Spleen (tissue), 11 donors: ENCODE measurements around the gene SLC12A6. TPM values are rescaled to one million over a fixed set of nuclear protein-coding genes. Genes with fewer than 3 reads are reported as not detected.

Source experiments
- DNase-seq: peaks from one replicate; pipeline ENCODE4 v3.0.0-alpha.2; 2020
- H3K27ac ChIP-seq, 8 donors: fragments of 200-600 bp; sonication (generic) in 7 of 8; 1 replicate in 4 of 8; 2 replicates in 4 of 8; pipeline versions ENCODE4 v1.5.0 to v1.8.0; 2016 to 2021; ENCODE audit warnings: inconsistent platforms in 4 of 8, mild to moderate bottlenecking in 4 of 8, moderate library complexity in 1 of 8
- H3K27me3 ChIP-seq, 7 donors: fragments of 200-600 bp; sonication (generic) in 6 of 7; replicated peaks in 1 of 7; 1 replicate in 4 of 7; 2 replicates in 3 of 7; pipeline versions ENCODE4 v1.5.0 to v1.8.0; 2016 to 2021; ENCODE audit warnings: inconsistent platforms in 3 of 7, mild to moderate bottlenecking in 1 of 7
- H3K36me3 ChIP-seq, 6 donors: fragments of 200-600 bp; sonication (generic) in 5 of 6; 1 replicate in 4 of 6; 2 replicates in 2 of 6; pipeline versions ENCODE4 v1.5.0 to v1.8.0; 2016 to 2021; ENCODE audit warnings: inconsistent platforms in 2 of 6
- H3K4me1 ChIP-seq, 6 donors: fragments of 200-600 bp; sonication (generic) in 5 of 6; 1 replicate in 3 of 6; 2 replicates in 3 of 6; pipeline versions ENCODE4 v1.5.0 to v1.8.0; 2016 to 2021; ENCODE audit warnings: inconsistent platforms in 3 of 6
- H3K4me3 ChIP-seq, 8 donors: fragments of 200-600 bp; sonication (generic) in 7 of 8; 1 replicate in 4 of 8; 2 replicates in 4 of 8; pipeline versions ENCODE4 v1.5.0 to v1.8.0; 2016 to 2021; ENCODE audit warnings: inconsistent platforms in 4 of 8, mild to moderate bottlenecking in 4 of 8, moderate library complexity in 2 of 8
- H3K9me3 ChIP-seq, 8 donors: fragments of 200-600 bp; sonication (generic) in 7 of 8; 1 replicate in 4 of 8; 2 replicates in 4 of 8; pipeline versions ENCODE4 v1.5.0 to v1.8.0; 2016 to 2021; ENCODE audit warnings: inconsistent platforms in 4 of 8
- POLR2A ChIP-seq, 3 donors: fragments of 450-650 bp; IDR thresholded peaks; one replicate each; pipeline ENCODE4 v1.5.1; 2017; ENCODE audit warnings: antibody characterized with exemption in 3 of 3, mild to moderate bottlenecking in 1 of 3
- POLR2AphosphoS5 ChIP-seq, 3 donors: sonication (generic); formaldehyde crosslinking; IDR thresholded peaks; one replicate each; pipeline ENCODE4 v1.5.1; 2017; ENCODE audit warnings: antibody characterized with exemption in 3 of 3
- WGBS, 5 donors: extraction: QIAGEN DNeasy Blood & Tissue Kit in 3 of 5; methylation state at CpG; one replicate each; pipeline versions ENCODE4 v1.1.5 to v1.1.7; 2013 to 2018; 5-methylcytosine and 5-hydroxymethylcytosine counted together
- intact Hi-C: fragments of 100-400 bp; cut with DNase I; formaldehyde crosslinking; loops from one replicate; pipeline ENCODE4 v1.15.0; 2023; ENCODE audit warnings: low total_unique reads
- polyA plus RNA-seq, 3 donors: library from polyadenylated mRNA; stranded (reverse); fragments of 200-250 nt; gene quantifications; one replicate each; pipeline ENCODE4 v1.2.1, GENCODE V29; 2013
- total RNA-seq, 7 donors: library from RNA; depleted of rRNA in 3 of 7; stranded (reverse); fragments of >200 nt in 3 of 7; fragmentation: NEBNext Ultra II Directional in 4 of 7; extraction: Animal tissue kit (Norgen Biotek cat#: 25700) in 4 of 7; gene quantifications; one replicate each; pipeline versions ENCODE4 v1.1.0 to v1.2.1, GENCODE V29; 2016 to 2021
- TF ChIP-seq, protein P1 (sequence below), 11 experiments: fragments of 200-600 bp in 7 of 11; fragments of 450-650 bp in 4 of 11; sonication (generic) in 4 of 11; IDR thresholded peaks in 8 of 11; conservative IDR thresholded peaks in 3 of 11; 1 replicate in 7 of 11; 2 replicates in 4 of 11; pipeline versions ENCODE4 v1.4.0 to v1.8.0; 2016 to 2021; ENCODE audit warnings: antibody characterized with exemption in 11 of 11, inconsistent platforms in 4 of 11, mild to moderate bottlenecking in 1 of 11
- donor health status: healthy with polysubstance abuse.
- donor health status: DM: no; HTN: no; CAD: no; lungs with moderate emphysema.
- donor health status: DM: no; HTN: no; CAD: no.
- donor health status: Bipolar disorder and iron deficiency.
- donor health status: healthy.
- donor health status: DM: no; HTN: no; CAD: no.
- donor health status: DM: yes; HTN: yes; CAD: no.

Gene SLC12A6
- total and polyA plus RNA-seq, 10 donors = 5.2 to 120 (median 58.3) TPM

DNA sequence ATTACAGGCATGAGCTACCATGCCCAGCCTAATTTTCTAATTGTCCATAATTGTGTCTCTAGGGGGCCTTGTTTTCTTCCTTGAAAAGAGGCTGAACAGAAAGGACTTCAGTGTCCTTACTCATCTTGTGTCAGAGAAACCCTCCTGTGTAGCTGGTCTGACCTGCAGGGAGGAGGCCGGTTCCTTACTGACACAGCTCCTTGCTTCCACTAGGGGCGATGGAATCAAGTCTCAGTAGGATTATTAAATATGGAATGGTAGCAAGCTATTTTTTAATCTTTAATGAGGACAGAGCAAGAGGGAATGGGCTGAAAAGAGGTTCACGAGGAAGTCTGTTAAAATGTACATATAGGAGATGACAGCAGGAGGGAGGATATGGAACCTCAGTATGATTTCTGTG is 20.8 kb upstream of the SLC12A6 start:
- peaks cover 0 to 5% (median 0%) of the 10 kb centered on the region in 6 donors for H3K4me1 ChIP-seq
- no peak overlapping the region for H3K4me3 ChIP-seq
- peaks cover 0 to 98% (median 43%) of the 10 kb centered on the region in 6 donors for H3K36me3 ChIP-seq
- DNase-seq = no peak
- 80 to 95% (median 87%) methylated on average over 3 of the region's 3 CpGs for WGBS, 5 donors
- no peak for TF ChIP-seq POLR2AphosphoS5 (IDR thresholded peaks at IDR 0.05)
- TF ChIP-seq, protein P1, sequence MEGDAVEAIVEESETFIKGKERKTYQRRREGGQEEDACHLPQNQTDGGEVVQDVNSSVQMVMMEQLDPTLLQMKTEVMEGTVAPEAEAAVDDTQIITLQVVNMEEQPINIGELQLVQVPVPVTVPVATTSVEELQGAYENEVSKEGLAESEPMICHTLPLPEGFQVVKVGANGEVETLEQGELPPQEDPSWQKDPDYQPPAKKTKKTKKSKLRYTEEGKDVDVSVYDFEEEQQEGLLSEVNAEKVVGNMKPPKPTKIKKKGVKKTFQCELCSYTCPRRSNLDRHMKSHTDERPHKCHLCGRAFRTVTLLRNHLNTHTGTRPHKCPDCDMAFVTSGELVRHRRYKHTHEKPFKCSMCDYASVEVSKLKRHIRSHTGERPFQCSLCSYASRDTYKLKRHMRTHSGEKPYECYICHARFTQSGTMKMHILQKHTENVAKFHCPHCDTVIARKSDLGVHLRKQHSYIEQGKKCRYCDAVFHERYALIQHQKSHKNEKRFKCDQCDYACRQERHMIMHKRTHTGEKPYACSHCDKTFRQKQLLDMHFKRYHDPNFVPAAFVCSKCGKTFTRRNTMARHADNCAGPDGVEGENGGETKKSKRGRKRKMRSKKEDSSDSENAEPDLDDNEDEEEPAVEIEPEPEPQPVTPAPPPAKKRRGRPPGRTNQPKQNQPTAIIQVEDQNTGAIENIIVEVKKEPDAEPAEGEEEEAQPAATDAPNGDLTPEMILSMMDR (IDR thresholded peaks at IDR 0.05 in 8 of 11, conservative IDR thresholded peaks at IDR 0.05 in 3 of 11) = no peak
- H3K9me3 ChIP-seq = no peaks in the 10 kb centered on the region
- no peaks in the 10 kb centered on the region for H3K27me3 ChIP-seq
- H3K27ac ChIP-seq = no peak overlapping the region
- intact Hi-C loops = no loop called here

DNA sequence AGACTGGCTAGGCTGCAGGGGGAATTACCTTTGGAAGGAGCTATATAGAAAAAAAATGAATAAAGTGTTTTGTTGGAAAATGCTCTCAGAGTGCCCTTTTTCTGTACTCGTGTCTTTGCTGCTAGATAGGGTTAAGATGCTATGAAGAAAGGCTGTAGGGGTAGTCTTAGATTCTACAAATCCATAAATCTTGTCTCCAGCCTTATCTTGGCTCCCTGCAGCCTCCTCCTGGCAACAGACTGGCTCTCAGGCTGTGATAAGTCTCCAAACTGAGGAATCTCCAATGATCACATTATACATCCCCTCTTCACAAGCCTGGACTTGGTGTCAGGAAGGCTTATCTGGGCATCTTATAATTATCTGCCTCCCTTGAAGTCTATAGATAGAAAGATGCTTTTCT is 20.1 kb upstream of the SLC12A6 start:
- no peaks in the 10 kb centered on the region for H3K27me3 ChIP-seq
- intact Hi-C loops = no loop called here
- DNase-seq = no peak
- H3K4me3 ChIP-seq = no peak overlapping the region
- WGBS, 5 donors = 92 to 96% (median 95%) methylated on average over 1 of the region's 1 CpG
- H3K36me3 ChIP-seq = peaks cover 0 to 91% (median 41%) of the 10 kb centered on the region in 6 donors
- no peaks in the 10 kb centered on the region for H3K9me3 ChIP-seq
- no peak overlapping the region for H3K27ac ChIP-seq
- H3K4me1 ChIP-seq = no peaks in the 10 kb centered on the region
- TF ChIP-seq POLR2A (IDR thresholded peaks at IDR 0.05) = no peak
- TF ChIP-seq, protein P1 (IDR thresholded peaks at IDR 0.05 in 8 of 11, conservative IDR thresholded peaks at IDR 0.05 in 3 of 11) = no peak
- TF ChIP-seq POLR2AphosphoS5 (IDR thresholded peaks at IDR 0.05) = no peak

- intact Hi-C loops = no loop called here
- Histone ChIP-seq H3K36me3 (peaks cover 0 to 67% (median 33%) of the 10 kb centered on the region in 6 donors), H3K4me3 (no peak overlapping the region), H3K4me1 (no peaks in the 10 kb centered on the region), H3K9me3 (no peaks in the 10 kb centered on the region), H3K27ac (no peak overlapping the region), H3K27me3 (no peaks in the 10 kb centered on the region)
- DNase-seq = no peak
- WGBS, 5 donors = 88 to 95% (median 89%) methylated on average over 9 of the region's 9 CpGs
- TF ChIP-seq, protein P1 (IDR thresholded peaks at IDR 0.05 in 8 of 11, conservative IDR thresholded peaks at IDR 0.05 in 3 of 11) = no peak
- TF ChIP-seq POLR2A (IDR thresholded peaks at IDR 0.05) (no peak), POLR2AphosphoS5 (IDR thresholded peaks at IDR 0.05) (no peak)
Measured at GRCh38 chr15:34355241-34355640, 17.7 kb upstream of the SLC12A6 start.

DNA sequence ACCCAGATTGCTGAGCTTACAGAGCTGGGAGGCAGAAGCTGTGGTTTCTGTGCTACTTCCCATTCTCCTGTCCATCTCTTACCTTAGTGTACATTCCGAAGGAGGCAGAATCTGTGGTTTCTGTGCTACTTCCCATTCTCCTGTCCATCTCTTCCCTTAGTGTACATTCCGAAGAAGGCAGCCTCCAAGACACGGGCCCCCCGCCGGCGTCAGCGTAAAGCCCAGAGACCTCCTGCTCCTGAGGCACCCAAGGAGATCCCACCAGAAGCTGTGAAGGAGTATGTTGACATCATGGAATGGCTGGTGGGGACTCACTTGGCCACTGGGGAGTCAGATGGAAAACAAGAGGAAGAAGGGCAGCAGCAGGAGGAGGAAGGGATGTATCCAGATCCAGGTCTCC is 16.7 kb upstream of the SLC12A6 start:
- H3K27ac ChIP-seq = no peak overlapping the region
- no peak for DNase-seq
- H3K9me3 ChIP-seq = no peaks in the 10 kb centered on the region
- peaks cover 0 to 58% (median 26%) of the 10 kb centered on the region in 6 donors for H3K36me3 ChIP-seq
- no peaks in the 10 kb centered on the region for H3K4me1 ChIP-seq
- no peak for TF ChIP-seq POLR2AphosphoS5 (IDR thresholded peaks at IDR 0.05)
- TF ChIP-seq, protein P1 (IDR thresholded peaks at IDR 0.05 in 8 of 11, conservative IDR thresholded peaks at IDR 0.05 in 3 of 11) = no peak
- no peak for TF ChIP-seq POLR2A (IDR thresholded peaks at IDR 0.05)
- intact Hi-C loops = no loop called here
- H3K27me3 ChIP-seq = no peaks in the 10 kb centered on the region
- no peak overlapping the region for H3K4me3 ChIP-seq
- WGBS, 5 donors = 89 to 95% (median 91%) methylated on average over 7 of the region's 7 CpGs
